Cerebellar cortex (tissue), 1 donor: ENCODE data around the gene SYNE1.
"Not testable (repeated sequence)": the region's sequence is repeated elsewhere in the genome, so short reads cannot be mapped to it uniquely, and the experiment has no call there.

ENCODE experiments used
- DNase-seq: peaks from one replicate; pipeline ENCODE4 v3.0.0-alpha.2; 2015; ENCODE audit warnings: low spot score

SYNE1 gene

DNA sequence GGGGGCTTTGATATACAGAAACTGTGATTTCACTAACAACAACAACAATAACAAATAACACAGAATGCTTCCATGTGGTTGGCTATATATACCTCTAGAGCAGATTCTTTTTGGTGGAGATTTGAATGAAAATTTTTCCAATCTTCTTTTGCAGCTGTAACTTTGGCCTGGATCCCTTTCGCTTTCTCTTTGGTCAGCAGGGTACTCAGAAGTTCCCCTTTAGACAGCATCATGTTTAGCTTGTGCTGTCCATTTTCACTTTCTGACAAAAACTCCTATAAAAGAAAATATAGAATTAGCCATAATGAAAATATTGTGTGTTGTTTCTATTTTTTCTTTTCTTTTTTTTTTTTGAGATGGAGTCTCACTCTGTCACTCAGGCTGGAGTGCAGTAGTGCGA lies 264.2 kb downstream of the SYNE1 start:
- no peak for DNase-seq

DNA sequence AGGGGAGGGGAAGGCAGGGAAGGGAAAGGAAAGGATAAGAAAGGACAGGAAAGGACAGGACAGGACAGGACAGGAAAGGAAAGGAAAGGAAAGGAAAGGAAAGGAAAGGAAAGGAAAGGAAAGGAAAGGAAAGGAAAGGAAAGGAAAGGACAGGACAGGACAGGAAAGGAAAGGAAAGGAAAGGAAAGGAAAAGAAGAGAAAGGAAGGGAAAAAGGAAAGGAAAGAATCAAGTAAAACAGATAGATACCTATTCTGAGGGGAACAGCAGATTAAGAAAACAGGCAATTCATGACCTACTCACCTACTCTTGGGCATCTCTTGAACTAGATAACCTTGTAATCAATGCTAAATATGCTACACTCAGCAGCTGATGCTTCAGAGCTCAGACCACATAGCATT lies 265.4 kb downstream of the SYNE1 start:
- no peak for DNase-seq

DNA sequence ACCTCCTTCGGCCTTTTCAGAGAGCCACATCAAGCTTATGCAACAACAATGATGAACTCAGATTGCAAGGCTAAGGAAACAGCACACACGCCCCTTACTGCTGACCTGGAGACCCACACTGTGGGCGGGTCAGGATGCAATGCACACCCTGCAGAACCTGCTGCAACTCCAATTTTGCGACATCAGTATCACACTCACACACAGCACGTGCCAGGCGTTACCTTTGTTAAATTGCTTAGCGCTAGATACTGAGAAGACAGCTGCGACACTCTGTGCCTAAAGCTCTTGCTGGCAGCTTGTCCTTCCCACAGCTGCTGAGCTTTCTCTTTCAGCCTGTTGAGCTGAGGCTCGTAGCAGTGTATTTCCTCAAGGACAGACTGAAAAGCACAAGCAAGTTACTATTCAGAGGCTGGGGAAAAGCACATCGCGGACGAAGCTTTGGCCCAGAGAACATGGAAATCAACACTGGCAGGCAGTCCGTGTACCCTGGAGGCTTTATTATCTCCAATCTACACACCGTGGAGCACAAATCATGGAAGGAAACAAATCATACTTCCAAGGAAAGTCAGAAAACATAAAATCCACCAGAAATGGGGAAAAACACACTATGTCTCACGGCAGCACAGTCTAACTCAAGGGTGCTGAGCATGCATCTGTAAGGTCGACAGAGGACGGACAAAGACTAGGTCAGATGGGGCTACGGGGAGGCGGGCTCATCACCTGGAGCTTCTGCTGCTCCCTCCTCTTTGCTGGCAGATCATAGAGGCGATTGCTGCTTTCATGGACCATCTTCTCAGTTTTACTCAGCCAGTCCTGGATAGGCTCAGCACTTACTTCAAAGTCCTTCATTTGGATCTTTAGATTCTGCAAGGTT lies 268.2 kb downstream of the SYNE1 start:
- no peak for DNase-seq

DNA sequence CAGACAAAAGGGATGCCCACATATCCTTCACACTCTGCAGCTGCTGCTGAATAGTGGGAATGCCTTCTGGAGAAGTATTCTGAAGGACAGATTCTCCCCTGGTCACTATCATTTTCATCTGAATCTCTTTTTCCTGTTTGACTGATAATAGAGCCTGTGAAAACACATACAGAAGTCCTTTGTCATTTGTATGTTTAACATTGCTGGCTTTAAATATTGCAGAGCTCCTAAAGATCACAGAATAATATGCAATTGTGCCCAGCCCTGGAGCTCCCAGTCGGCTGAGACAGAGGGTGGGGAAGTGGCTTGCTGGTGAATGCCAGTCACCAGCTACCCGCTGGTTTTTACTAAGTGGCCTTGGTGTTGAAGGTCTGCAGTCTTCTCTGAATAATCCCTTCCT lies 272.3 kb downstream of the SYNE1 start:
- DNase-seq = no peak

DNA sequence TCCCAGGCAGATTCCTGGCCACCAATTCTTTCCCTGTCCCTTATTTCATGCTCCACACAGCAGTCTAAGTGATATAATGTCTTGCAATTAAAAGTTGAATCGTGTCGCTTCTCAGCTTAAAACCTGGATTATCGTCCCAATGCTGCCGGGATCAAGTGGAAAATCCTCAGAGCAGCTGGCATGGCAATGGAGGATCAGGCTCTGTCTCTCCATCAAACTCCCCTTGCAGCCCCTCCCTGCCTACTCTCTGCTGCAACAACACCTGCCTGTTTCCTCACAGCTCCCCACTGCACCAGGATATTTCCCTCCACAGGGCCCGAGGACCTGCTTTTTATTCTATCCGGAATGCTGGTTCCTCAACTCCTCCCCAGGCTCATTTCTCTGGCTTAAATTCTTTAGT lies 277.1 kb downstream of the SYNE1 start:
- DNase-seq = no peak

DNA sequence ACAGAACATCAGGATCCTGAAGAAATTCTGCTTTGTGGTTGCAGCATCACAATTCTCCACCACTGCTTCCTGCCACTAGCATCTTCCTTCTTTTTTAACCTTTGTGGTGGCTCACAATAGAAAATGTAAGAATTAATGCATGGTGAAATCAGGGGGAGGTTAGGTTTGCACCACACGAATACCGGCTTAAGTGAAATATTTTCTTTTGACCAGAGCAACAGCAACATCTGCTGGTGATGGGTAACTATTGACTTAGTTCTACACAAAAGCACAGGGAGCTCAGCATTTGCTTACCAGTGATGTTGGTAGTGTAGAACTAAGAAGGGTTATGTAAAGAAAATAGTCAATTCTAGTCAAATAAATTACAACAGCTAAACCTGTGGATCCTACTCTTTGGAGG lies 280.5 kb downstream of the SYNE1 start:
- no peak for DNase-seq

DNA sequence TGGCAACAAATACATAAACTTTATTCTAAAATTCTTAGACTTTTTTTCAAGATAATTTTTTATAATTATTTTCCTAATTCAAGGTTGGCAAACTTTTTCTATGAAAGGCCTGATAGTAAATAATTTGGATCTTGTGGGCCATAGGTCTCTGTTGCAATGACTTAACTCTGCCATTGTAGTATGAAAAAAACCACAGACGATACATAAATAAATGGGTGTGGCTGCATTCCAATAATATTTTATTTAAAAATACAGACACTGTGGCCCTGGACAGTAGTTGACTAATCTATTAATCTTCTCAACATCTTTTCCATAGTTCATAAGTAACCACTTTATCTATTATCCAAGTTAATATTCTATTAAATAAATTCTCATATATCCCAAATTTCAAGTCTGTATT lies 281.1 kb downstream of the SYNE1 start:
- no peak for DNase-seq

DNA sequence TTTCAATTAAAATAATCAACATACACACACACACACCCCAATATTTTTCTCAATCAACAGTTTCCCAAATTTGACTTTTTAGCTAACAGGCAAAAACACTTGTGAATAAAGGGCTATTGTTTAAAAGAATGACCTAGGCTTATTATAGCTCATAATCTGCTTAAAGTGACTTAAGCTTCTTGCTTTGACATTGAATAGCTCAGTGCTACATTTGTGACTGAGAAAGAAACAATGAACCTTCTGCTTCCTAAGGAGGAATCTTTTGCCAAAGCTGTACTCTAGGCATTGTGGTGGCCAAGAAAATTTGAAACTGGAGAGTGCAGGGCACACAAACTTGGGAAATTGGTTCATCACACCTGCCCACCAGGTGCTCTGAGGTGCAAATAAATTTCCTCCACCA lies 282.0 kb downstream of the SYNE1 start:
- no peak for DNase-seq

DNA sequence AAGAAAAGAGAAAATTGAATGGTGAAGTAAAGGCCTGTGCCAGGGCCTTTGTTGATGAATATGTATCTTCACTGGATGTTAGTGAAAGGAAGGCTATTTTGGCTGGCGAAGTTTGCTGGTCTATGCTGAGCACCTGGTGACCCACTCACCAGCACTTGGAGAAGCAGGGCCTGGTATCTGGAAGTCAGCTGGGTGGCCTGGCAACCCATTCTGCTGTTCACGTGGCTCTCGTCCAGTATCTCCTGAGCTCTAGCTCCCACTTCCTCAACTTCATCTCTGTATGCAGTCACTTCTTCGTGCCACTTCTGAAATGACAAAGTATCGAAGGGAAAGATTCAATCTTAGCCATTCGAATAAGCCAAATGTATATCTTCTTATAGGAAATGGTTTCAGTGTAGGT lies 283.7 kb downstream of the SYNE1 start:
- no peak for DNase-seq

DNA sequence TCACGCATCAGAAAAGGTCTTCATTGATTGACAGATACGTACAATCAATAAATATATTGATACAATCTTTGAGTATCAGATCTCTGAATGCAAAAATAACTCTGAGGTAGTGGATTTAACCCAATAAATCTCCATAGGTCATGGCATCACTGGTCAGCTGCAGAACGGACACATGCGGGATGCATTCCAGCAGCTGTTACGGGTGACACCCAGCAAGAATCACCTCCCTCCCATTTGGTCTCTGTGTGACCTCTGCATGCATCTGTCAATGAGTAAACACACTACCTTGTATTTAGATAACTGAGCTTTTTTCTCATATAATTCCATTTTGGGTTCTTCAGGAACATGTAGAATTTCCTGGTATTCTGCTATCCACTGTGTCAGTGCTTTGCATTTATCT lies 285.4 kb downstream of the SYNE1 start:
- DNase-seq = no peak

DNA sequence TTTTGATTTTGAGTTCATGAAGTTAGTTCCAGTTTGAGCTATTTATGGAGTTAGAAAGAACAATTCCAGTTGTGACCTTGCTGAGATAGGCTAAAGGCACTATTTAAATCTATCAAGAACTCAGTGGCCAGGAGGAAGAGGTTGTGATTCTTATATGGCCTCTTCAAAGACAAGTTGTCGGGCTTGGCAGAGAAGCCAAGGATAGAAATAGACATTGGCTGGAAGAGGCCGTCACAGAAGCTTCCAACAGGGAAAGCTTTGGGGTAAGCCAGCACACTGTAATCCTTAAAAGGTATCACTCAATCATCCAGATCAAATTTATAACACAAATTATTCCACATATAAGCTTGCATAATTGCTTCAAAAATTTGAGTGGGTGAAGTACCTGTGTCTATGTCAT lies 286.1 kb downstream of the SYNE1 start:
- DNase-seq = peak; percentile 60

DNA sequence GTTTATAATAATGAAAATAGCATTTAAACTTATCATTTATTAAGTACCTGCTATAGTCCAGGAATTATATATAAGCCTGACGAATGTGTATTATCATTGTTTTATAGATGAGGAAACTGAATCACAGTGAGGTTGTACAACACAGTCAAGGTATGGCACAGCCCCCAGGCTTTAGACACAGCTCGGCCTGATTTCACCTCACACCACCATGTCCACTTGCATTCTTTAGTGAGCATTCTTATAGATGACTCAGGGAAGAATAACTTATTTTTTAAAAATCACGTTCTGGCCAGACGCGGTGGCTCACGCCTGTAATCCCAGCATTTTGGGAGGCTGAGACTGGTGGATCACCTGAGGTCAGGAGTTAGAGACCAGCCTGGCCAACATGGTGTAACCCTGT lies 289.0 kb downstream of the SYNE1 start:
- DNase-seq = no peak

DNA sequence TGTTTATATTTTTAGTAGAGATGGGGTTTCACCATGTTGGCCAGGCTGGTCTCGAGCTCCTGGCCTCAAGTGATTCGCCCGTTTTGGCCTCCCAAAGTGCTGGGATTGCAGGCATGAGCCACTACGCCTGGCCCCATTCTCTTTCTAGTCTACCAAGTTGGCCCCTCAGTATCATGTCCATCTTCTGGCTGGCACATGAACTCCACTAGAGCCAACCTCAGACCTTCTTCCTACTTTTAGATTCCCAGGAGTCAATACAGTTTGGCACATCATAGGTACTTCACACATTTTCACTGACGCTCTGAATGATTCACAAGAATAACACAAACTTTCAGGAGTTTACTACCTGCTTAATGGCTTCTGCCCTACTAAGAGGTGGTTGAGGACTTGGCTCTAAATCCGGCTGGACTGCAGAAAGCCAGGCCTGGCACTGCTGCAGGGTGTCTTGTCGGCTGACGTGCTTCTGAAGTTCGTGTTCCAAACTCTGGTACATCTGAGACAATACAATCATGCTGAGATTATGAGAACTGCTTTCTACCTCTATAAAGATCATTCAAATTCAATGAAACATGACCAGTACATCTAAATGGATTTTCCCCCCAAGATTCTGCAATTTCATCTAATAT lies 293.3 kb downstream of the SYNE1 start:
- DNase-seq = no peak

DNA sequence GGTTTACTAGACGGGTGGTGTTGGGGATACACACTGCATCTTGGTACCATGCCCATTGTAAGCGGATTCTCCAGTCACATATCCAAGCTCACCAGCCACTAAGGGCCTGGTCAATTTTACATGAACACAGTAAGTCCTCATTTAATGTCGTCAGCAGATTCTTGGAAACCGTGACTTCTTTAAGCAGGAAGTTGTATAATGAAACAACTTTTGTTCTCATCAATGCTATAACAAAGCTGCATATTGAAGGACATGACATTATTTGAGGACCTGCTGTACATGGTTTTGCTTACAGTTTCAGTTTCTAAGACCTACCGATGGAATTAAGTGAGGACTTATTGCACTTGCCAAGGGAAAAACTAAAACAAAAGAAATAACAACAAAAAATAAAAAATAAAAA lies 295.6 kb downstream of the SYNE1 start:
- DNase-seq = no peak

DNA sequence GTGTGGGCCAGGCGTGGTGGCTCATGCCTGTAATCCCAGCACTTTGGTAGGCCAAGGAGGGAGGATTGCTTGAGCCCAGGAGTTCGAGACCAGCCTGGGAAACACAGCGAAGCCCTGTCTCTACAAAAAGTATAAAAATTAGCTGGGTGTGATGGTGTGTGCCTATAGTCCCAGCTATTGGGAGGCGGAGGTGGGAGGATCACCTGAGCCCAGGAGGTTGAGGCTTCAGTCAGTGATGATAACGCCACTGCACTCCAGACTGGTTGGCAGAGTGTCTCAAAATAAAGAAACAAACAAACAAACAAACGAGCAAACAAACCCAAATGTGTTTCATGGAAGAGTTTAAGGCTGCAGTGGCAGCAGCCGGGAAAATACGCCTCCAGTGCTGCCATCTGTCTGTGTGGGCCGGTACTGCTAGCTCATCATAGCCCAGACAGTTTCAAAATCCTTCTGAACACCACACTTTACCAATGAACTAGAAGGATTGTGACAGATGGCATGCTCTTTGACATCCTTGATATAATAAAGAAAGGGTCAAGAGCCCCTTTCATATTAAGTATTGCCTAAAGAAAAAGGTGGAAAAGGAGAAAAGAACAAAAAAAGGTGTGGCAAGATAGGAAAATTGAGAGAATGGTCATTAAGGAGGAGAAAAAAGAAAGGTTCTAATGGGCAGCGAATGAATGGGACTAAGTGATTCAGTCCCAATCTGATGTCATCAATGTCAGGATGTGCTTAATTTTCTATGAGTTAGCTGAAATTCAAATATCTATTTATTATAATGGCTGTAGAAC lies 298.6 kb downstream of the SYNE1 start:
- peak; percentile 55 for DNase-seq

DNA sequence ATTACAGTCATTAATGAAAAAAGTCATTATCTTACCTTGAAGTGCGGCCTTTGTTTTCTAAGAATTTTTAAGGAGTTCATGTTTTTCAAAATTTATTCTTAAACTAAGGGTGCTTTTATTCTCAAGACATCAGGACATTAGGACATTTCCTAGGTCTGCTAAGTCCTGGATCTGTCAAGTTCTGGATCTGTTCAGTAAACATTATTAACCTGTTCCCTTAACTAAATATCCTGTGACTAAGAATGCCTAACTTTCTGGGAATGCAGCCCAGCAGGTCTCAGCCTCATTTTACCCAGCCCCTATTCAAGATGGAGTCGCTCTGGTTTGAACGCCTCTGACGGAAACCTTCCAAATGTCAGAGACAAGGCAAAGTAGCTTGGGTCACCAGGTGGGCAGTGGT lies 302.6 kb downstream of the SYNE1 start:
- DNase-seq = no peak

DNA sequence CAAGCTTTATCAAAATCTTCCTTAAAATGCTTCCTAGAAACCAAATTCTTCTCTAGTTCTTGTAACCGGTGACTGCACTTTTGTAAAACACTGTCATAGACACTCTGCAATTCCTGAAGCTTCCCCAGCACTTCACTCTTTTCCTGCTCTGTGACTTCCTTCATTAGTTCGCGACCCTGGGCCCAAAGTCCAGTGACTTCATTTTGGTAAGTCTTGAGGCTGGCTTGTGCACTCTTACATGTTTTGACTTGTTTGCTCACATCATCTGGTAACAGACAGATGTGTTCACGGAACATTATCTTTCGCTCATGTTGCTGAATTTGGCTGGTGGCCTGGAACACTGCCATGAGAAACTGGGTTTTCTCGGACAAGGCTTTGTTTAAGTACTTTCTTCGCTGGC lies 306.2 kb downstream of the SYNE1 start:
- DNase-seq = no peak

DNA sequence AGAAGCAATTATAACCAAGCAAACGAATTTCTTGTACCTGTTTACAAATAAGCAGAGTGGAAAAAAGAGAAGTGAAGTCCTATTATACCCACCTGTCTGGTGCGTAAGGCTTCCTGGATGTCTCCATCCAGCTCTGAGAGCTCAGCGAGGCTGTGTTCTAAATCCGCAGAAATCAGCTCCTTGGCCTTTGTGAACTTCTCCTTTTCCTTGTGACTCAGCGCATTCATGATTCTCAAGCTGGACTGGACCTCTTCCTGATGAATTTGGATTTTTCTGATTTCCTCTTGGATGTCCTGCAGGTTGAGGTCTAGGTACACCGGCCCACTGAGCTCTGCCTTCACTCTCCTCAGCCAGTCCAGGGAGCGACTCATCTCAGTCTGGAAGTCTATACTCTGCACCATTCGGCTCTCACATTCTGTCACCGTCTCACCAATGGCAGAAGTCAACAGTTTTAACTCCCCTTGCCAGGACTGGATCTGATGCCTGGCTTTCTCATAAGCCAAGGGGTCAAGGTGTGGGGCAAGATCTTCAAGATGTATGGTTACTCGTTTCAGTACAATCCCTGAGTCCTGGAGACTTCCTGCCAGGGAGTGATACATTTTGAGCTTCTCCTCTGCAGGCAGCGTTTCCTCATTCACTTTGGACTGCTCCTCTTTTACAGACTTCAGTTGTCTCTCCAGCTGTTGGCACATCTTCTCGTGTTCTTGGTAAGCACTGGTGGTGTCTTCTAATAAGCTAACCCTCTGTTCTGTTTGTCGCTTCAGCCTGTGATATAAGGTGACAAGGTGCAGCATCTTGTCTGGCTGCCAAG lies 307.3 kb downstream of the SYNE1 start:
- DNase-seq = no peak

DNA sequence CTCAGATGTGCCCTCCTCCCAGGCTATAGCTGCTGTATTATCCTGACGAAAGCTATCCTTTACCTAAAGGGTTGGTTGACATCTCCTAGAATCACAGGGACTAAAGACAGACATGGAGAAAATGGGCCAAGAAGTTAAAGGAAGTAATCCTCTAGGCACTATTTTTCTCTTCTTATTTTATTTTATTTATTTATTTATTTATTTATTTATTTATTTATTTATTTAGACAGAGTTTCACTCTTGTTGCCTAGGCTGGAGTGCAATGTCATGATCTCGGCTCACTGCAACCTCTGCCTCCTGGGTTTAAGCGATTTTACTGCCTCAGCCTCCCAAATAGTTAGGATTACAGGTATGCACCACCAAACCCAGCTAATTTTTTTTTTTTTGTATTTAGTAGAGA lies 309.0 kb downstream of the SYNE1 start:
- not testable (repeated sequence) for DNase-seq

DNA sequence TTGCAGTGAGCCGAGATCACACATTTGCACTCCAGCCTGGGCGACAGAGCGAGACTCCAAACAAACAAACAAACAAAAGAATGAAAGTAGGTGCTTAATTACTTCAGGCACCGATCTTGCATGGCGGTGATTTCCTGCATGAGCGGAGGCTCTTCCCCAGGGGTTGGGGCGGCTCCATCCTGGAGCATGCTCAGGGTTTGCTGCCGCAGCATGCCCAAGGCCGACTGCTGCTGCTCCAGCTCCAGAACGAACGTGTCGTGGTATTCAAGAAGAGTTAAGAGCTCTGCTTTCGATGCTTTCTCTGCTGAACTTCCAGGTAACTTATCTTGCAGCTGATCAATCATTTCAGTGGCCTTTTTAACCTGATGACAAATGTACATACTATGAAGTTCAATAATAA lies 313.8 kb downstream of the SYNE1 start:
- no peak for DNase-seq

DNA sequence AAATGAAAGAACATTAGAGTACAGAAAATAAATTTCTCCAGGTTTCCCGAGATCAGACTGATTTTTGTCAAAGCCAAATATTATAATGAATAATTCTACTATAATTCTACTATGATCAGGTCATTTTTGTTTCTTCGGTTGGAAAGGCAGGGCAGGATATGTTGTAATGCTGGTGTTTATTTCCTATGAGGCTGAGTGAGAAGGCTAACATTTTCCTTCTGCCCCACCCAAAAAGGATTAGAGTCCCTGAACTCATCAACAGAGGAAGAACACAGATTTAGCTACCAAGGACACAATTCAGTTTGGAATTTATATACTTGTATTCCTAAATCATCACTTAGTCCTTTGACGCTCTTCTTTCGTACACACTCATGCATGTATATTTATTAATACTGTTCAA lies 318.9 kb downstream of the SYNE1 start:
- no peak for DNase-seq

DNA sequence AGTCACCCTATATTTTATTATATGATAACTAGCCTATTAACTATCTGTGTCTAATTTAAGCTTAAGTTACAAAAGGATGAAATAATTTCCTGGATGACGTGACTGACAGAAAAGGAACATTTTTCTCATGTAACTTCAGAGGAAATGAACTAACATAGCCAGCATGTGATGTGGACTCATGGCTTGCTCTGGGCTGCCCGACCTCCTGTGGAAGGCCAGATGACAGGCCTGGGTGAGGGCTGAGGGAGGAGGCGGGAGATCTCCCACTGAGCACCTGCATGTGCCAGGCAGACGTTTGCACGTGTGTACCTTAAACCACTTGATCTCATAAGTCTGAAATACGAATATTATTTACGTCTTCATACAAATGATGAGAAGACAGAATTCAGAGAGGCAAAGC lies 321.1 kb downstream of the SYNE1 start:
- no peak for DNase-seq
